GM23338 (cell line): ENCODE results near the gene ARL4A. TPM values are rescaled to one million over a fixed set of nuclear protein-coding genes. Genes with fewer than 3 reads are reported as not detected.

Experiments
- ATAC-seq: fragments of 200-7000 bp; cut with Tn5 transposase; 3 replicates; pipeline ENCODE4 v1.9.1; 2020
- DNase-seq: peaks from one replicate; pipeline ENCODE4 v3.0.0-alpha.2; 2015; ENCODE audit warnings: low spot score
- H2AFZ ChIP-seq: fragments of 200-600 bp; sonication (generic); 2 replicates; pipeline ENCODE4 v1.8.0; 2016; ENCODE audit warnings: antibody characterized with exemption, mild to moderate bottlenecking, moderate library complexity
- H3F3A ChIP-seq: fragments of 200-600 bp; sonication (generic); replicated peaks from 2 replicates; pipeline ENCODE4 v1.8.0; 2017; ENCODE audit warnings: antibody characterized with exemption, mixed run types, low read depth
- H3K27ac ChIP-seq: fragments of 200-600 bp; sonication (generic); 2 replicates; pipeline ENCODE4 v1.6.1; 2016; ENCODE audit warnings: low read depth
- H3K27me3 ChIP-seq: fragments of 200-600 bp; sonication (generic); 2 replicates; pipeline ENCODE4 v1.8.0; 2016; ENCODE audit warnings: mild to moderate bottlenecking, mixed run types, moderate library complexity; ENCODE audit not compliant: insufficient read depth
- H3K36me3 ChIP-seq: fragments of 200-600 bp; sonication (generic); 2 replicates; pipeline ENCODE4 v1.8.0; 2016; ENCODE audit warnings: mild to moderate bottlenecking; ENCODE audit not compliant: insufficient read depth
- H3K4me1 ChIP-seq: fragments of 200-600 bp; sonication (generic); 2 replicates; pipeline ENCODE4 v1.8.0; 2016; ENCODE audit warnings: mild to moderate bottlenecking, moderate library complexity; ENCODE audit not compliant: insufficient read depth
- H3K4me2 ChIP-seq: fragments of 200-600 bp; sonication (generic); 2 replicates; pipeline ENCODE4 v1.7.1; 2017; ENCODE audit warnings: mixed run types
- H3K4me3 ChIP-seq: fragments of 200-600 bp; sonication (generic); 2 replicates; pipeline ENCODE4 v1.6.1; 2016; ENCODE audit warnings: mixed run types
- H3K79me2 ChIP-seq: fragments of 200-600 bp; sonication (generic); replicated peaks from 2 replicates; pipeline ENCODE4 v1.8.0; 2017; ENCODE audit warnings: mild to moderate bottlenecking; ENCODE audit not compliant: insufficient read depth
- H3K9me2 ChIP-seq: fragments of 200-600 bp; sonication (generic); 2 replicates; pipeline ENCODE4 v1.8.0; 2017; ENCODE audit not compliant: insufficient read depth
- H4K20me1 ChIP-seq: fragments of 200-600 bp; sonication (generic); replicated peaks from 2 replicates; pipeline ENCODE4 v1.8.0; 2017; ENCODE audit warnings: mild to moderate bottlenecking; ENCODE audit not compliant: insufficient read depth
- H3K27ac Mint-ChIP-seq: 2 replicates; pipeline ENCODE4 v1.8.0; 2020; ENCODE audit warnings: inconsistent platforms, mild to moderate bottlenecking, moderate library complexity, mixed read lengths
- H3K27me3 Mint-ChIP-seq: 3 replicates; pipeline ENCODE4 v1.8.0; 2022; ENCODE audit warnings: low read depth, mild to moderate bottlenecking, moderate library complexity, mixed read lengths, inconsistent platforms; ENCODE audit not compliant: insufficient read depth, poor library complexity
- H3K36me3 Mint-ChIP-seq: 3 replicates; pipeline ENCODE4 v1.8.0; 2021; ENCODE audit warnings: low read depth, mild to moderate bottlenecking, inconsistent platforms, moderate library complexity, mixed read lengths
- H3K4me1 Mint-ChIP-seq: 3 replicates; pipeline ENCODE4 v1.8.0; 2020; ENCODE audit warnings: mild to moderate bottlenecking, inconsistent platforms, mixed read lengths
- H3K4me3 Mint-ChIP-seq: 3 replicates; pipeline ENCODE4 v1.8.0; 2021; ENCODE audit warnings: moderate library complexity, mild to moderate bottlenecking, inconsistent platforms, mixed read lengths
- H3K9me3 Mint-ChIP-seq: 3 replicates; pipeline ENCODE4 v1.8.0; 2020; ENCODE audit warnings: moderate library complexity, mild to moderate bottlenecking, inconsistent platforms, mixed read lengths
- CREB1 ChIP-seq: fragments of 250-450 bp; sonication (Bioruptor Pico); IDR thresholded peaks from 2 replicates; pipeline ENCODE4 v1.5.0; 2020; ENCODE audit warnings: low read depth, mild to moderate bottlenecking, moderate library complexity
- EZH2 ChIP-seq: fragments of 200-600 bp; sonication (generic); IDR thresholded peaks from one replicate; pipeline ENCODE4 v1.8.0; 2017; ENCODE audit warnings: antibody characterized with exemption, mild to moderate bottlenecking, low read depth; ENCODE audit not compliant: unreplicated experiment
- EZH2phosphoT487 ChIP-seq: fragments of 200-600 bp; sonication (generic); IDR thresholded peaks from one replicate; pipeline ENCODE4 v1.8.1; 2018; ENCODE audit warnings: antibody characterized with exemption; ENCODE audit not compliant: unreplicated experiment
- JUNB ChIP-seq: IDR thresholded peaks from one replicate; pipeline ENCODE4 v1.6.1; 2016; ENCODE audit warnings: antibody characterized with exemption; ENCODE audit not compliant: unreplicated experiment
- NANOG ChIP-seq: IDR thresholded peaks from 2 replicates; pipeline ENCODE4 v1.6.1; 2016; ENCODE audit warnings: antibody characterized with exemption, borderline replicate concordance
- POLR2AphosphoS5 ChIP-seq: IDR thresholded peaks from 2 replicates; pipeline ENCODE4 v1.6.1; 2016; ENCODE audit warnings: antibody characterized with exemption, low read depth
- STAT1 ChIP-seq: IDR thresholded peaks from one replicate; pipeline ENCODE4 v1.6.1; 2016; ENCODE audit warnings: antibody characterized with exemption; ENCODE audit not compliant: unreplicated experiment
- ZNF114 ChIP-seq: fragments of 250-450 bp; sonication (Bioruptor Pico); IDR thresholded peaks from 2 replicates; pipeline ENCODE4 v1.5.0; 2020; ENCODE audit warnings: mild to moderate bottlenecking, moderate library complexity
- ZNF331 ChIP-seq: fragments of 250-450 bp; sonication (Bioruptor Pico); IDR thresholded peaks from 2 replicates; pipeline ENCODE4 v1.5.0; 2020; ENCODE audit warnings: low read depth, mild to moderate bottlenecking, moderate library complexity
- polyA plus RNA-seq: library from polyadenylated mRNA; unstranded; fragments of >200 nt; fragmentation: Nextera tagmentation; extraction: Ambion mirVana; gene quantifications from 2 replicates; pipeline ENCODE4 v1.2.1, GENCODE V29; 2016
- total RNA-seq: library from RNA; depleted of rRNA; stranded (reverse); fragments of >200 nt; shearing (Covaris generic); gene quantifications from 2 replicates; pipeline ENCODE4 v1.2.3, GENCODE V29; 2014
- TF ChIP-seq, protein P1 (sequence below), 2 experiments: fragments of 200-600 bp in 1 of 2; sonication (generic) in 1 of 2; conservative IDR thresholded peaks; 2 replicates each; pipeline versions ENCODE4 v1.5.1 to v1.6.1; 2016 to 2017; ENCODE audit warnings: antibody characterized with exemption in 2 of 2, low read depth in 2 of 2, mild to moderate bottlenecking in 2 of 2, moderate library complexity in 1 of 2
- TF ChIP-seq, protein P2 (sequence below): IDR thresholded peaks from 2 replicates; pipeline ENCODE4 v1.6.1; 2016; ENCODE audit warnings: antibody characterized with exemption
- TF ChIP-seq, protein P3 (sequence below): IDR thresholded peaks from one replicate; pipeline ENCODE4 v1.6.1; 2018; ENCODE audit warnings: antibody characterized with exemption; ENCODE audit not compliant: unreplicated experiment
- TF ChIP-seq, protein P4 (sequence below): fragments of 250-450 bp; sonication (Bioruptor Pico); IDR thresholded peaks from 2 replicates; pipeline ENCODE4 v1.5.0; 2020; ENCODE audit warnings: mild to moderate bottlenecking, moderate library complexity

The ARL4A gene
- total and polyA plus RNA-seq, 2 experiments from 2014 or later: 48.9 to 82.5 TPM

DNA sequence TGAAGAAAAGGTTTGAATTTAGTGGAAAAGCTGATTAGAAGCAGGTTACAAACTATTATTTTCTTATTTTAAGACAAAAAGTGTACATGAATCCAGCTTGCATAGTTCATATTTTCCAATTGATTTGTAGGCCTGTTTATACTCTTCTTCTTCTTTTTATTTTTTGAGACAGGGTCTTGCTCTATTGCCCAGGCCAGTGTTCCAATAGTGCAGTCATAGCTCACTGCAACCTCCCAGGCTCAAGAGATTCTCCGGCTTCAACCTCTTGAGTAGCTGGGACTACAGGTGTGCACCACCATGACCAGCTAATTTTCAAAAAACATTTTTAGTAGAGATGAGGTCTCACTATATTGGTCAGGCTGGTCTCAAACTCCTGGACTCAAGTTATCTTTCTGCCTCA lies 45.0 kb downstream of the ARL4A start:
- Histone ChIP-seq H2AFZ (no peak overlapping the region), H3K36me3 (no peaks in the 10 kb centered on the region), H3K4me3 (no peak overlapping the region), H3F3A (no peaks in the 10 kb centered on the region), H3K27me3 (no peaks in the 10 kb centered on the region), H3K4me2 (no peak overlapping the region), H3K27ac (no peak overlapping the region), H3K9me2 (no peaks in the 10 kb centered on the region), H3K79me2 (no peaks in the 10 kb centered on the region), H4K20me1 (no peaks in the 10 kb centered on the region), H3K4me1 (peaks cover 29% of the 10 kb centered on the region)
- no peak overlapping the region for H3K4me3 Mint-ChIP-seq
- ATAC-seq (no peak), DNase-seq (no peak)
- peaks cover 5% of the 10 kb centered on the region for H3K27me3 Mint-ChIP-seq
- H3K4me1 Mint-ChIP-seq: peaks cover 32% of the 10 kb centered on the region
- TF ChIP-seq EZH2 (no peak), JUNB (no peak), POLR2AphosphoS5 (no peak), NANOG (no peak), EZH2phosphoT487 (no peak), STAT1 (no peak), CREB1 (CRISPR knock-in tag) (no peak), ZNF331 (CRISPR knock-in tag) (no peak), ZNF114 (no peak)
- TF ChIP-seq, protein P1, sequence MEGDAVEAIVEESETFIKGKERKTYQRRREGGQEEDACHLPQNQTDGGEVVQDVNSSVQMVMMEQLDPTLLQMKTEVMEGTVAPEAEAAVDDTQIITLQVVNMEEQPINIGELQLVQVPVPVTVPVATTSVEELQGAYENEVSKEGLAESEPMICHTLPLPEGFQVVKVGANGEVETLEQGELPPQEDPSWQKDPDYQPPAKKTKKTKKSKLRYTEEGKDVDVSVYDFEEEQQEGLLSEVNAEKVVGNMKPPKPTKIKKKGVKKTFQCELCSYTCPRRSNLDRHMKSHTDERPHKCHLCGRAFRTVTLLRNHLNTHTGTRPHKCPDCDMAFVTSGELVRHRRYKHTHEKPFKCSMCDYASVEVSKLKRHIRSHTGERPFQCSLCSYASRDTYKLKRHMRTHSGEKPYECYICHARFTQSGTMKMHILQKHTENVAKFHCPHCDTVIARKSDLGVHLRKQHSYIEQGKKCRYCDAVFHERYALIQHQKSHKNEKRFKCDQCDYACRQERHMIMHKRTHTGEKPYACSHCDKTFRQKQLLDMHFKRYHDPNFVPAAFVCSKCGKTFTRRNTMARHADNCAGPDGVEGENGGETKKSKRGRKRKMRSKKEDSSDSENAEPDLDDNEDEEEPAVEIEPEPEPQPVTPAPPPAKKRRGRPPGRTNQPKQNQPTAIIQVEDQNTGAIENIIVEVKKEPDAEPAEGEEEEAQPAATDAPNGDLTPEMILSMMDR (conservative IDR thresholded peaks at IDR 0.05; ENCODE audit: low read depth in 2 of 2): no peak
- TF ChIP-seq, protein P2, sequence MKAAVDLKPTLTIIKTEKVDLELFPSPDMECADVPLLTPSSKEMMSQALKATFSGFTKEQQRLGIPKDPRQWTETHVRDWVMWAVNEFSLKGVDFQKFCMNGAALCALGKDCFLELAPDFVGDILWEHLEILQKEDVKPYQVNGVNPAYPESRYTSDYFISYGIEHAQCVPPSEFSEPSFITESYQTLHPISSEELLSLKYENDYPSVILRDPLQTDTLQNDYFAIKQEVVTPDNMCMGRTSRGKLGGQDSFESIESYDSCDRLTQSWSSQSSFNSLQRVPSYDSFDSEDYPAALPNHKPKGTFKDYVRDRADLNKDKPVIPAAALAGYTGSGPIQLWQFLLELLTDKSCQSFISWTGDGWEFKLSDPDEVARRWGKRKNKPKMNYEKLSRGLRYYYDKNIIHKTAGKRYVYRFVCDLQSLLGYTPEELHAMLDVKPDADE: no peak
- TF ChIP-seq, protein P3, sequence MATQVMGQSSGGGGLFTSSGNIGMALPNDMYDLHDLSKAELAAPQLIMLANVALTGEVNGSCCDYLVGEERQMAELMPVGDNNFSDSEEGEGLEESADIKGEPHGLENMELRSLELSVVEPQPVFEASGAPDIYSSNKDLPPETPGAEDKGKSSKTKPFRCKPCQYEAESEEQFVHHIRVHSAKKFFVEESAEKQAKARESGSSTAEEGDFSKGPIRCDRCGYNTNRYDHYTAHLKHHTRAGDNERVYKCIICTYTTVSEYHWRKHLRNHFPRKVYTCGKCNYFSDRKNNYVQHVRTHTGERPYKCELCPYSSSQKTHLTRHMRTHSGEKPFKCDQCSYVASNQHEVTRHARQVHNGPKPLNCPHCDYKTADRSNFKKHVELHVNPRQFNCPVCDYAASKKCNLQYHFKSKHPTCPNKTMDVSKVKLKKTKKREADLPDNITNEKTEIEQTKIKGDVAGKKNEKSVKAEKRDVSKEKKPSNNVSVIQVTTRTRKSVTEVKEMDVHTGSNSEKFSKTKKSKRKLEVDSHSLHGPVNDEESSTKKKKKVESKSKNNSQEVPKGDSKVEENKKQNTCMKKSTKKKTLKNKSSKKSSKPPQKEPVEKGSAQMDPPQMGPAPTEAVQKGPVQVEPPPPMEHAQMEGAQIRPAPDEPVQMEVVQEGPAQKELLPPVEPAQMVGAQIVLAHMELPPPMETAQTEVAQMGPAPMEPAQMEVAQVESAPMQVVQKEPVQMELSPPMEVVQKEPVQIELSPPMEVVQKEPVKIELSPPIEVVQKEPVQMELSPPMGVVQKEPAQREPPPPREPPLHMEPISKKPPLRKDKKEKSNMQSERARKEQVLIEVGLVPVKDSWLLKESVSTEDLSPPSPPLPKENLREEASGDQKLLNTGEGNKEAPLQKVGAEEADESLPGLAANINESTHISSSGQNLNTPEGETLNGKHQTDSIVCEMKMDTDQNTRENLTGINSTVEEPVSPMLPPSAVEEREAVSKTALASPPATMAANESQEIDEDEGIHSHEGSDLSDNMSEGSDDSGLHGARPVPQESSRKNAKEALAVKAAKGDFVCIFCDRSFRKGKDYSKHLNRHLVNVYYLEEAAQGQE: no peak
- TF ChIP-seq, protein P4, sequence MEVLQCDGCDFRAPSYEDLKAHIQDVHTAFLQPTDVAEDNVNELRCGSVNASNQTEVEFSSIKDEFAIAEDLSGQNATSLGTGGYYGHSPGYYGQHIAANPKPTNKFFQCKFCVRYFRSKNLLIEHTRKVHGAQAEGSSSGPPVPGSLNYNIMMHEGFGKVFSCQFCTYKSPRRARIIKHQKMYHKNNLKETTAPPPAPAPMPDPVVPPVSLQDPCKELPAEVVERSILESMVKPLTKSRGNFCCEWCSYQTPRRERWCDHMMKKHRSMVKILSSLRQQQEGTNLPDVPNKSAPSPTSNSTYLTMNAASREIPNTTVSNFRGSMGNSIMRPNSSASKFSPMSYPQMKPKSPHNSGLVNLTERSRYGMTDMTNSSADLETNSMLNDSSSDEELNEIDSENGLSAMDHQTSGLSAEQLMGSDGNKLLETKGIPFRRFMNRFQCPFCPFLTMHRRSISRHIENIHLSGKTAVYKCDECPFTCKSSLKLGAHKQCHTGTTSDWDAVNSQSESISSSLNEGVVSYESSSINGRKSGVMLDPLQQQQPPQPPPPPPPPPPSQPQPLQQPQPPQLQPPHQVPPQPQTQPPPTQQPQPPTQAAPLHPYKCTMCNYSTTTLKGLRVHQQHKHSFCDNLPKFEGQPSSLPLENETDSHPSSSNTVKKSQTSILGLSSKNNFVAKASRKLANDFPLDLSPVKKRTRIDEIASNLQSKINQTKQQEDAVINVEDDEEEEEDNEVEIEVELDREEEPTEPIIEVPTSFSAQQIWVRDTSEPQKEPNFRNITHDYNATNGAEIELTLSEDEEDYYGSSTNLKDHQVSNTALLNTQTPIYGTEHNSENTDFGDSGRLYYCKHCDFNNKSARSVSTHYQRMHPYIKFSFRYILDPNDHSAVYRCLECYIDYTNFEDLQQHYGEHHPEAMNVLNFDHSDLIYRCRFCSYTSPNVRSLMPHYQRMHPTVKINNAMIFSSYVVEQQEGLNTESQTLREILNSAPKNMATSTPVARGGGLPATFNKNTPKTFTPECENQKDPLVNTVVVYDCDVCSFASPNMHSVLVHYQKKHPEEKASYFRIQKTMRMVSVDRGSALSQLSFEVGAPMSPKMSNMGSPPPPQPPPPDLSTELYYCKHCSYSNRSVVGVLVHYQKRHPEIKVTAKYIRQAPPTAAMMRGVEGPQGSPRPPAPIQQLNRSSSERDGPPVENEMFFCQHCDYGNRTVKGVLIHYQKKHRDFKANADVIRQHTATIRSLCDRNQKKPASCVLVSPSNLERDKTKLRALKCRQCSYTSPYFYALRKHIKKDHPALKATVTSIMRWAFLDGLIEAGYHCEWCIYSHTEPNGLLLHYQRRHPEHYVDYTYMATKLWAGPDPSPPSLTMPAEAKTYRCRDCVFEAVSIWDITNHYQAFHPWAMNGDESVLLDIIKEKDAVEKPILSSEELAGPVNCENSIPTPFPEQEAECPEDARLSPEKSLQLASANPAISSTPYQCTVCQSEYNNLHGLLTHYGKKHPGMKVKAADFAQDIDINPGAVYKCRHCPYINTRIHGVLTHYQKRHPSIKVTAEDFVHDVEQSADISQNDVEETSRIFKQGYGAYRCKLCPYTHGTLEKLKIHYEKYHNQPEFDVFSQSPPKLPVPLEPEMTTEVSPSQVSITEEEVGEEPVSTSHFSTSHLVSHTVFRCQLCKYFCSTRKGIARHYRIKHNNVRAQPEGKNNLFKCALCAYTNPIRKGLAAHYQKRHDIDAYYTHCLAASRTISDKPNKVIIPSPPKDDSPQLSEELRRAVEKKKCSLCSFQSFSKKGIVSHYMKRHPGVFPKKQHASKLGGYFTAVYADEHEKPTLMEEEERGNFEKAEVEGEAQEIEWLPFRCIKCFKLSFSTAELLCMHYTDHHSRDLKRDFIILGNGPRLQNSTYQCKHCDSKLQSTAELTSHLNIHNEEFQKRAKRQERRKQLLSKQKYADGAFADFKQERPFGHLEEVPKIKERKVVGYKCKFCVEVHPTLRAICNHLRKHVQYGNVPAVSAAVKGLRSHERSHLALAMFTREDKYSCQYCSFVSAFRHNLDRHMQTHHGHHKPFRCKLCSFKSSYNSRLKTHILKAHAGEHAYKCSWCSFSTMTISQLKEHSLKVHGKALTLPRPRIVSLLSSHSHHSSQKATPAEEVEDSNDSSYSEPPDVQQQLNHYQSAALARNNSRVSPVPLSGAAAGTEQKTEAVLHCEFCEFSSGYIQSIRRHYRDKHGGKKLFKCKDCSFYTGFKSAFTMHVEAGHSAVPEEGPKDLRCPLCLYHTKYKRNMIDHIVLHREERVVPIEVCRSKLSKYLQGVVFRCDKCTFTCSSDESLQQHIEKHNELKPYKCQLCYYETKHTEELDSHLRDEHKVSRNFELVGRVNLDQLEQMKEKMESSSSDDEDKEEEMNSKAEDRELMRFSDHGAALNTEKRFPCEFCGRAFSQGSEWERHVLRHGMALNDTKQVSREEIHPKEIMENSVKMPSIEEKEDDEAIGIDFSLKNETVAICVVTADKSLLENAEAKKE (CRISPR knock-in tag): no peak
- H3K27ac Mint-ChIP-seq: no peak overlapping the region
- H3K9me3 Mint-ChIP-seq: no peaks in the 10 kb centered on the region; the same call in 2 of the 3 replicates
- no peaks in the 10 kb centered on the region for H3K36me3 Mint-ChIP-seq
